Measurements from ENCODE around the gene MCF2L. TPM values are rescaled to one million over a fixed set of nuclear protein-coding genes. Genes with fewer than 3 reads are reported as not detected.

Gene MCF2L
- total and polyA plus RNA-seq, 9 of the 15 experiments (the other 6 are each of a cell fraction or from before 2014, with no cell fraction given) = 0.05 to 0.25 (median 0.18) TPM; not detected in 5

DNA sequence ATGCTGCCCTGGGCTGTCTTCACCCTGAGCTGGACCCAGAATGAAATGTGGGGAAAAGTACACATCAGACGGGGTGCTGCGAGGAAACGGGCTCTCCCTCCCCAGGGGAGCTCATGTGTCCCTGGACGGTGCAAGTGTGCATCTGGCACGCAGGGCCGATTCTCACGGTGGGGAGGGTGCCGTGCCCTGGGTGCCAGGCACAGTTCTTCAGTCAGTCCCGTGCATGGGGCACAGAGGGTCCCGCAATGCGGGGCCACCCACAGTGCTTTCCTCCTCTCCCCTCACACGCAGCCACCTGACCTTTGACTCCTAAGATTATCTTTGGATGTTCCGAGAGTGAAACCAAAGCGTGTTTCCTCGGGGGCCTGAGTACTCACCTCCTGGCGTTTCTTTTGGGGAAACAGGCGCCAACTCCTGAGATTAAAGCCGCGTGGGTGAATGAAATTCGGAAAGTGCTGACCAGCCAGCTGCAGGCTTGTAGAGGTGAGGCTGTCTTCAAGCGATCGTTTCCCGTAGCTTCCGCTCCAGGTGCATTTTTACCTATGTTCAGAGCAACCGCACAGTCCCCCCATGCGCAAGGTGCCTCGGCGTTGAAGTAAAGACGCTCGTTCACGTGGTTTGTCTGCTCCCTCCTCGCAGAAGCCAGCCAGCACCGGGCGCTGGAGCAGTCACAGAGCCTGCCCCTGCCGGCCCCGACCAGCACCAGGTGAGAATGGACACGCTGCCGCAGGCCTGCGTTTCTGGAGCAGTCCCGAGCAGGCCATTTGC lies 119.1 kb downstream of the MCF2L start:
- H3K79me2 ChIP-seq (ENCODE audit: control insufficient read depth, insufficient read depth, low read length) = no peaks in the 10 kb centered on the region
- H3K9me3 ChIP-seq (replicated peaks; ENCODE audit: control insufficient read depth, insufficient read depth, low read depth, low read length) = no peaks in the 10 kb centered on the region
- peaks cover 9% of the 10 kb centered on the region for H4K20me1 ChIP-seq (replicated peaks; ENCODE audit: control insufficient read depth, insufficient read depth, low read length)
- CTCF ChIA-PET (ENCODE audit: low intra/inter-chr PET ratio) = no interaction called here
- peaks cover 37 to 75% of the 10 kb centered on the region in 2 experiments for H3K27me3 ChIP-seq (ENCODE audit: control insufficient read depth in 2 of 2, insufficient read depth in 2 of 2, low read length in 2 of 2)
- H3K27ac ChIP-seq (ENCODE audit: extremely low read depth, low read depth, low read length) = no peak overlapping the region
- no peak overlapping the region for H2AFZ ChIP-seq (ENCODE audit: low read depth, low read length)
- 2% methylated on average over 27 of the region's 40 CpGs for WGBS (ENCODE audit: insufficient coverage, low coverage, missing lambda C conversion rate)
- H3K9me1 ChIP-seq (ENCODE audit: control insufficient read depth, insufficient read depth, low read length) = no peaks in the 10 kb centered on the region
- ATAC-seq (no peak), DNase-seq (ENCODE audit: extremely low read depth in 1 of 4, low spot score in 3 of 4) (no peak), FAIRE-seq (no peak)
- BruUV-seq (replicated peaks) = no TSS peak
- in situ Hi-C loops (cut with MboI) (no loop called here), intact Hi-C loops (cut with micrococcal nuclease) (no loop called here)
- H3K36me3 ChIP-seq (ENCODE audit: control insufficient read depth, insufficient read depth, low read length) = no peaks in the 10 kb centered on the region
- no peak for TF ChIP-seq GTF2A2 (tag; IDR thresholded peaks at IDR 0.05)
- TF ChIP-seq, protein P1, sequence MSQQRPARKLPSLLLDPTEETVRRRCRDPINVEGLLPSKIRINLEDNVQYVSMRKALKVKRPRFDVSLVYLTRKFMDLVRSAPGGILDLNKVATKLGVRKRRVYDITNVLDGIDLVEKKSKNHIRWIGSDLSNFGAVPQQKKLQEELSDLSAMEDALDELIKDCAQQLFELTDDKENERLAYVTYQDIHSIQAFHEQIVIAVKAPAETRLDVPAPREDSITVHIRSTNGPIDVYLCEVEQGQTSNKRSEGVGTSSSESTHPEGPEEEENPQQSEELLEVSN (IDR thresholded peaks at IDR 0.05; ENCODE audit: borderline replicate concordance in 1 of 2, extremely low read depth in 1 of 2, insufficient read depth in 1 of 2, insufficient read length in 1 of 2, low read depth in 1 of 2, low read length in 1 of 2, poor library complexity in 1 of 2, severe bottlenecking in 1 of 2) = peak in 1 of 2 experiments; percentile 47
- TF ChIP-seq NRF1 (conservative IDR thresholded peaks at IDR 0.05 in 1 of 2, IDR thresholded peaks at IDR 0.05 in 1 of 2) = peak; percentile 23 to 44; a peak in 2 of 4 replicates
- peaks cover 0 to 18% of the 10 kb centered on the region in 2 experiments; a peak in 2 of 5 replicates for H3K4me1 ChIP-seq (replicated peaks in 1 of 2; ENCODE audit: control insufficient read depth in 2 of 2, insufficient read depth in 2 of 2, low read length in 2 of 2)
- no peak overlapping the region for H3K9ac ChIP-seq (ENCODE audit: insufficient read depth in 1 of 2, low read depth in 2 of 2, low read length in 2 of 2)
- no peak overlapping the region for H3K4me2 ChIP-seq (ENCODE audit: insufficient read depth, low read length)
- H3K4me3 ChIP-seq = no peak overlapping the region
- POLR2A ChIA-PET = interaction anchor here (0.5 kb wide), 1 partner anchor 1031 kb away, joined by 3 read pairs; no protein-coding TSS in a partner anchor

Measured in K562 (cell line).